LHCN-M2 (cell line): ENCODE data around the gene RAE1. TPM values are rescaled to one million over a fixed set of nuclear protein-coding genes. Genes with fewer than 3 reads are reported as not detected.

Source experiments
- total RNA-seq: library from RNA; depleted of rRNA; stranded (reverse); fragments of >200 nt; gene quantifications from 2 replicates; pipeline ENCODE4 v1.2.3, GENCODE V29; 2014; rRNA removed

The RAE1 gene
- total RNA-seq, 1 experiment from 2014 or later = 41.2 TPM

Other genes starting within 250 kb of the RAE1 start
- gene BMP7, start 84.6 kb upstream of the RAE1 start, total RNA-seq = not detected in 2 replicates
- gene SPO11, start 21.5 kb upstream of the RAE1 start, total RNA-seq = not detected in 2 replicates
- 7.4 and 8.6 TPM in 2 replicates for gene RBM38, start 40.1 kb downstream of the RAE1 start, total RNA-seq
- not detected in 2 replicates for gene CTCFL, start 173.9 kb downstream of the RAE1 start, total RNA-seq
- gene PCK1, start 209.9 kb downstream of the RAE1 start, total RNA-seq = not detected in 2 replicates